Raji (cell line): ENCODE data around the gene WDR76.

Experiments used
- POLR2A ChIP-seq: IDR thresholded peaks from 2 replicates; pipeline ENCODE4 v1.6.1; 2011; ENCODE audit warnings: low read depth, low read length, control low read depth; ENCODE audit not compliant: insufficient read depth

WDR76 gene

DNA sequence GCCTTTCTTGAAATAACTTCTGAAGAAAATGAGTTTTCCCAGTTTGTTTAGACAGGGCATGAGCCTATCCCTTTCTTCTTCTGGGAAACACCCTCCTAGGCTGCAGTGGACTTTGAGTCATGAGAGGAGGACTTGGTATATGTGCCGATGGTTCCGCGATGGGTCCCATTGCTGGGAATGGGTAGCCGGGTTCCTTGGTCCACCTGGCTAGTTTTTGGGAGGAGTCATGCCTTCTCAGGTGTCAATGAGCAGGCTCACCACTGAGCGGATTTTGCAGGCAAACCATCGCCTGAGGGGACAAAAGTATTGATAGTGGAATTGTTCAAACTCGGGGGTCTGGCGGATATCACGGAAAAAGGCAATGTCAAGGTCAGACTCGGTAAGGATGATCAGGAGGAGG, 46.8 kb downstream of the WDR76 start:
- no peak for TF ChIP-seq POLR2A

DNA sequence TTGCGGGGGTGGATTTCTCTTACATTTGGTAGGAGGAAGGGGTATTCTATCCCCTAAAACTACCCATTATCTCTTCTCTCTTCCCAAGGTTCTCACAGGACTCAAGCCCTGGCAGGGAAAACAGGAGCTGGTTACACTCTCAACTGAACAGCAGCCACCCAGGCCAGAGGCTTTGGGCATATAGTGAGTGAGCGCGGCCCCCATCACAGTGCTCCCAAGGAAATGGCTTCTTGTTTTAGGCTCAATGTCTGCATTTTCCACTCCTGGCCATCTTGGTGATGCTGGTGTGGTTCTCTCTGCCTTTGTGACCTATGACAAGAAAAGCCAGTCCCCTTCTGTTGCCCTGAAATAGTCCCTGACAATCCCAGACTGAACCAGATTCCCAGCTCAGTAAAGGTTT, 50.1 kb downstream of the WDR76 start:
- TF ChIP-seq POLR2A: no peak

DNA sequence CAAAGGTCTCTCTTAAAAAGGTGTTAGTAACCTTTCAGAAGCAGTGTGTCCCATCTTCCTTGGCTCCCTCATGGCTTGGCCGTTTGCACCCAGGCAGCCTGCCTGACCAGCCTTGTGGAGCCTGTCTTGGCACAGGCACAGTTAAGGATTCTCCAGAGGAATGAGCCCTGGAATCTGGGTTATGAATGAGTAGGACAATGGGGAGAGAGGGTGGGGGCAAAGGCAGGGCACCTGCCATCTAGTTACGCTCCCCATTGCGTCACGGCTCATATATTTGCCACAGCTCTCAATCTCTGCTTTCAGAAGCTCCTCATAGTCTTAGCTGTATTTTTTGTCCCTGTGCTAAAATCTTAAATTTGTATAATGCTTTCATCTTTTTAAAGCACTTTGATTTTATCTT, 50.6 kb downstream of the WDR76 start:
- no peak for TF ChIP-seq POLR2A

DNA sequence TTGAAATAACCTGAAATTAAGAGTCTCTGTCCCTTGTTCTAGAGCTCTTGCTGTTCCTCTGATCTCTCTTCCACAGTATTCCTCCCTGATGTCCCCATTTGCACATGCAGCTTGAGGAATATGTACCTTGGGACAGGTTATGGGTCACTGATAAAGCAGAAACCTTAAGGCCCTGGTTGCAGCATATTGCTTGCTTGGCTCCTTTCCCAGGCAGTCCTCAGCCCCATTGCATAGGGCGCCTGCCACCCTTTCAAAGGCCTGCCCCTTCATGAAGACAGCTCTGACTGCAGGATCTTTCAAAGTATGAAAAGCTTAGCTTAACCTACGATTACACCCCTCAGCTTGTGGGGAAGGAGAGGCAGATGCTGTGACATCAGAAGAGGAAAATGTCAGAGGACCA, 51.6 kb downstream of the WDR76 start:
- TF ChIP-seq POLR2A: no peak

DNA sequence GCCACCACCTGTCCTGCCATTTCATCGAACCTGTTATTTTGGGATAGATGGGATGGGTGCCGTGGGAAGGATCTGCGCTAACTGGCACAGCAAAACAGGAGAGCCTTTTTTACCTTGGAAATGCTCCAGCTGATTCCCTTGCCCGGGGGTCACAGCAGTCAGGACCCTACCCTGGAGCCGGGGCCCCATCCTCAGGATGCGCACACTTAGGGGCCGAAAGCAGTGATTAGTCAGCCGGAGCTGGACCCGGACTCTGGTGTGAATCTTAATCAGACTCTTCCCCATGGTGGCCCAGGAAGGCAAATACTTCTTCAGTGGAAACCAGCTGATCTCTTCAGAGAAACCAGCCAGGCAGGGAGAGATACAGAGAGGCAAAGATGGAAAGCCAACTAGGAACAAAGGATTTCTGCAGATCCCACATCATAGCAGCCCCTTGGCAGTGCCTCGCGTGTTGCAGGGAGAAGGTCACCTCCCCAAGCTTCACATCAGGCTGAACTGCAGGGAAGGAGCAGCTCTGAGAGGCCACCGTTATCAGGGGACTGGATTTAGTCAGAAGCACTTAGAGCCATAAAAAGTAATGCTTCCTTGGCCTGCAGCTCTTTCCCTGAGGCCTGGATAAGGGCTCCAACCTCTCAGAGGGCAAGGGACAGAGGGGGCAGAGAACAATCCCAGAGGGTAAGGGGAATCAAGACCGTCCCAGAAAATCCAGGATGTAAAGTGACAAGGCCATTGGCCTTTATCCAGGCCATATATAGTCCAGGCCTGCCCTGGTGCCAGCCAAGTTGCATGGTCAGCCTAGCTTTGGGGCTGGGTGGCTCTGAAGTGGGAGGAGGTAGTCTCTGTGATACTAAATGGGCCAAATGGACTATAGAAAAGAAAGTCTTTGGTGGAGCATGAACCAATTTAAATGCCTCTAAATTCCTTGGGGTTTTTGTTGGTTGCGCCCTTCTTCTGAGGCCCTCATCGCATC, 52.9 kb downstream of the WDR76 start:
- TF ChIP-seq POLR2A: no peak

DNA sequence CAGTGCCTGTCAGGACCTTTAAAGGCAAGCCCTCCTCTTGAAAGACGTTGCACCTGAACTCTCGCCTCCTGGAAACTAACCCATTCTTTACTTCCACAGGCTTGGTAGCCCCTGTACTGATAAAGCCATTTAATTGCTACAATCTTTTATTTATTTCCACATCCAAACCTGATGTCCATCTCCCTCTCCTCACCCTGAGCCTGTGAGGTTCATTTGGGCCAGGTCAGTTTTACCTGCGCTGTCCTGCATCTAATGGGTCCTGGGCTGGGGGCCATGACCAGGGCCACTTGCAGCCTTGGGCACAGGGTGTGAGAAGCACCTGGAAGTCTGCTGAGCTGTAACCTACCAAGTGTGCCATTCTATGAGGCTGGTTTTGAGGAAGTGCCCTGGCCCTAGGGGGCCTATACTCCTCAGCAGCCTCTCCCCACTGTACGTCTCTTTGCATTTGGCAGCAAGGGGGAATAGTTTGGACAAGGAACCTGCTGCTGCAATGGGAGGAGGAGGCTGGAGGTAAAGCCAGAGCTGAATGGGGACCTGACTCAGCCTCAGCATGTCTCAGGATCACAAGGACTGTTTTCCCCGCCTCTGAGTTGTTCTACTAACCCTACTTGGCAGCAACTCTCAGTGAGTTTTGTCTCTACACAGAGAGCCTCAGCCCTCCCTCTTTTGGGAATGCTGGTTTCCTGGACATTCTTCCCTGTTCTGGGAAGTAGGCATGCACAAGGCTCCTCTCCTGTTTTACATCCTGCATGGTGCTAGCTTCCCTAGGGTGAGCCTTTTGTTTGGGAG, 53.8 kb downstream of the WDR76 start:
- no peak for TF ChIP-seq POLR2A

DNA sequence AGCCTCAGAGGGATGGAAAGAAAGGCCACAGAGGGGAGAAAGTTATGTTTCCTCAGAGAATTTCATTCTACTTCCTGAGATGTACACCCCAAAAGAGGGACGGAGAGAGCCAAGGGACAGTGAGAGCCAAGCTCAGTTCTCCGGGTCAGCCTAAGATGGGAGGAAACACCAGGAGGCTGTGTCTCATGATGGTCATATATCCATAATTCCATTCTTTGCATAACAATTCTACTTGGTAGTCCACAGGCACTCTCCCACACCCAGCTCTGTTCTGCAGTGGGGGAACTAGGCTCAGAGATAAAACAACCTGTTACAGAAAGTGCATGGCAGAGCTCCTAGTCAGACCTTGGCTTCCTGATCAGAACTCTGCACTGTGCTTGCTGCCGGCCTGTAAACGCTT, 54.4 kb downstream of the WDR76 start:
- no peak for TF ChIP-seq POLR2A

DNA sequence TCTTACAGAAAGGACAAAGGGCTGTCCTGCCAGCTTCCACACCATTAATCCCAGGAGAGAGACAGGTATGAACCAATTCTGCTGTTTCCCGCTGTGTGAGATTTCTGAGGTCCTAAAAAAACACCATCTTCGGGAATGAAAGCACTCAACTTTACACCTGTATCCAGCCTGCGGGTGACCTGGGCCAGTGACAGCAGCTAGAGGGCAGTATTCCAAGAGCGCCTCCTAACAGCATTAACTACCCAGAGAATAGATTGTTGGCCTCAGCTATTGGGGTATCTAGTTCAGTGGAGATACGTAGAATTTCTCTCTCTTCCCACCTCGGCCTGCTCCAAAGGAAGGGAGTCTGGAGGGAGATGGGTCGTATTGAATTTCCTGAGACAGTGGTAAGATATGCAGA, 55.1 kb downstream of the WDR76 start:
- TF ChIP-seq POLR2A: no peak

DNA sequence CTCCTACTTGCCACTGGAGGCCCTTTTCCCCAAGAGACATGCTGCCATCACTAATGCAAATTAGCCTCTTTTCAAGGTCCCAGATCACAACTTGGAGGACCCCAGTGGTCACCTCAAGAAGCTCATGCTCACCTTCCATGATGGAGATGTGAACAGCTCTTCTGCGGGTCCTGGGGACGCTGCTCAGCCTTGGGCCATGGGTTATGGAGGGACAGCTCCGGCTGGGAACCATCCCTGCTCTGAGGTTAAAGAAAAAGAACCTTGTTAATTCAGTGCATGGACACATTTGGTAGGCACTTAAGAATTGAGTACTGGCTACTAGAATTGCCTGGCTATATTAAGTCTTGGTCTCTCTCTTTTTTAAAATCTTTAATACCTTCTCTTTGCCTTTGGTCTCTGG, 56.8 kb downstream of the WDR76 start:
- TF ChIP-seq POLR2A: no peak

DNA sequence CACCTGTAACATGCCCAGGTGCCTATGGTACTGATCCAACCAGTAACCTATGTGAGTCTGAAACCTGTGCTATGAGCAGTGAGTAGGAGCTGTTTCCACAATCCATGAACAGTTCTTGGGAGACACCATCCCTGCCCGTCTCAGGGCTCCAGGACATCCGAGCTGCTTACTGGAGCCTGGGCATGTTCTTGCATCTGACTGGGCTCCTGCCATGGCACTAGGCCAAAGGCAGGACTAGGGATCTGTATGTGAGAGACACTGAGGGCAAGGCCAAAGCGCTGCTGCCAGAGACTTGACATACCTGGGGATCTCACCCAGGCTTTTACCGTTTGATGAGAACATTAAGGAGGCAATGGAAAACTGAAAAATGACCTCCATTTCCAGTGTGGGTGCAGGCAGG, 59.8 kb downstream of the WDR76 start:
- TF ChIP-seq POLR2A: no peak

DNA sequence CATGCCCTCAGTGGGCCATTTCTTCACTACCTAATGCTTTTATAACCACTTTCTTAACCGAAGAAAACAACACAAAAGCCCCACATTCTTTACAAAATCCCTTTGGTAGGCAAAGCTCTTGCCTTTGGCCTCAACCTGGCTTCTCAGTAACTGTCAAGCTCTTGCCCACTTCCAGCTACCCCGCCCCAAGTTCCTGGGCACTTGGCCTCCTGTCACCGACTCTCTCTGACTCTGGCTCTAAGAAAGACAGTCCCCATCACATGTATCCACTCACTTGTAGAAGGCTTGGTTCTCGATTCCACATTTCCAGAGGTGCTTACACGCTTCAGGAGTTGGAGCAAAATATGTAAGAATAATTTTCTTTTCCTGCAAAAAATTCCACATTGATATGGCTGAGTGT, 61.1 kb downstream of the WDR76 start:
- TF ChIP-seq POLR2A: no peak

DNA sequence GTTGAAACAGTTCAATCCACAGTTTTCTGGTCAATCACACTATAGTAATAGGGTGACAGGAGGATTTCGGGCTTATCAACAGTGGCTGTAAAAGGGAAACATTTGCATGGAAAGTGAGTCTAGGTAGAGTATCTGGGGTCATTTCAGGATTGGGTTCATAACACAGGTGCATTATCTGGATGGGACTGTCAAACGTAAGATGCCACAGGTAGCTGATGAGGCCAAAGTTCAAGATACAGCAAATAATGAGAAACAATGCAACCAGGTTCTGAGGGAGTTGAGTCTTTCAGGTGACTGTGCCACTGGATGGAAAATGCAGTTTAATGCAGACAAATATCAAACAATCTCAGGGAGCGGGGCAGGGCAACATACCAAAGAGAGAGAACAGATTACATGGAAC, 62.2 kb downstream of the WDR76 start:
- no peak for TF ChIP-seq POLR2A

DNA sequence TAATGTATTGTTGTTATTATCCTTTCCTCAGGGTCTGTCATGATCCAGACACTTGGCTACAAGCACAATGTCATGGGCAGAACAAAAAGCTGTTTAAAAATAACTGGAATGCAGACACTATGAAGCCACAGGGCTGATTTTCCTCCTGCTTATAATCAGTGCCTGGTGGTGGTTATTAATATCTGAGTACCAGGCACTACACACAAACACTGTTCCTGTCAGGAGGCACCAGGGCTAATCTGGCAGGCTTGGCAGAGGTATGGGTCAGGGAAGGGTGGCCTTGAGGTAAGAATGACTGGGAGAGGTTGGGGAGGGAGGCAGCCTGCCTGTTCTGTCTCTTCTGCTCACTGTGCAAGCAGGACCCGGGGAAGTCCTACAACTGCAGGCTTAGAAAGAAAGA, 67.2 kb downstream of the WDR76 start:
- no peak for TF ChIP-seq POLR2A

DNA sequence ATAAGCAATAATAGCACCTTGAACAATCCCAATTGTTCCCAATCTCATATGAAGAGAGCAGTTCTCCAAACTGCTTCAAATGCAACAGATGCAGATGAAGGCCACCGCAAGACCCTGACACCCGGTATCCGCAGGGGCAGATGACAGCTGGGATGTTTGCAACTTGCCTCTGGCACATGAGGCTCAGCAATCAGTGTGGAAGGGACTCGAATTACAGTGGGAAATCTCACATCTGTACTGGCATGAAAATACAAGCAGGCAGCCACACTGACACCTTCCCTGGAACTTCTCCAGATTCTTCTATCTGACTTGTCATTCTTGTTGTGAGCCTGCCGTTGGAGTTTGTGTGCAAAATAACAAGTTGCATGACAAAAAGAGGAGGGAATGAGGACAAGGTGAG, 68.8 kb downstream of the WDR76 start:
- TF ChIP-seq POLR2A: no peak

DNA sequence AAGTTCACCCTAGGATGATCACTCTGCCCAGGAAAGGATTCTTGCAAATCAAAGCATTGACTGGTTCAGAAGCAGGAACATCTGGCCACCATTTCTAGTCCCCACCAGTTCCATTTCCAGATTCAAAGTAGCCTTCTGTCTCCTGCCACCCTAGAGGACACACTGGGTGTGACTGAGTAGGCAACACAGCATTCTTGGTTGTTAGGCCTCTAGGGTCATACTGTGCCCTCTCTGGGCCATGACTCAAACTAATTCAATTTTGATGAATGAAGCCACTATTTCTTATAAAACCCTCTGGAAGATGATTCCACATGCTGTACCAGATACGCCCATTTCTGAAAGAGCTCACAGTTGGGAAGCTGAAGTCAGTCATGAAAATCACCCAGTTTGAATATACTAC, 69.7 kb downstream of the WDR76 start:
- no peak for TF ChIP-seq POLR2A

DNA sequence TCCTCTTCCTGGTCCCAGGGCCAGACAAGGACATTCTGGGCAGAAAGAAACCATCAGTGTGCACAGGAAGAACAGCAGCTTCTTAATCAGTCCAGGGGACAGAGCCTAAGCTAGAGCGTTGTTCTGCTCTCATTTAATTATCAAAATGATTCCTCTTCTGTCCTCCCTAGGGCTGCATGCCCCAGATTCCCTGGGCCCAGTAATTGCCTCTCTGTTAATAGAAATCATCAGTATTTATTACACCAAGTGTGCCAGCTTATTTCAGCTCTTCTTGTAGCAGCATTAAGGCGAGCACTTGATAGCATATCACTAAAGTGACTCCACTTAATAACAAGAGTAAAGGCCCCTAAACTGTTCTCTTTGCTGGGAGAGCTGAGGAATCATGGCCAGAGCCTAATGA, 72.1 kb downstream of the WDR76 start:
- TF ChIP-seq POLR2A: no peak
